Transverse colon (tissue), 4 donors: Measurements from ENCODE around the gene CHIA. TPM values are rescaled to one million over a fixed set of nuclear protein-coding genes. Genes with fewer than 3 reads are reported as not detected.

Experiments
- DNase-seq: peaks from one replicate; pipeline ENCODE4 v3.0.0-alpha.2; 2019
- H3K27ac ChIP-seq, 4 donors: fragments of 200-600 bp; sonication (generic); 2 replicates each; pipeline ENCODE4 v1.5.1; 2016 to 2018; ENCODE audit warnings: inconsistent platforms in 4 of 4
- H3K27me3 ChIP-seq: fragments of 200-600 bp; sonication (generic); 2 replicates; pipeline ENCODE4 v1.5.1; 2017; ENCODE audit warnings: inconsistent platforms
- H3K36me3 ChIP-seq, 4 donors: fragments of 200-600 bp; sonication (generic); 2 replicates each; pipeline ENCODE4 v1.5.1; 2017 to 2019; ENCODE audit warnings: inconsistent platforms in 4 of 4
- H3K4me1 ChIP-seq, 4 donors: fragments of 200-600 bp; sonication (generic); 2 replicates each; pipeline ENCODE4 v1.5.1; 2017 to 2020; ENCODE audit warnings: inconsistent platforms in 4 of 4
- H3K4me3 ChIP-seq, 4 donors: fragments of 200-600 bp; sonication (generic); 1 replicate in 1 of 4; 2 replicates in 3 of 4; pipeline versions ENCODE4 v1.5.1 to v1.6.1; 2017 to 2019; ENCODE audit warnings: inconsistent platforms in 4 of 4
- H3K9me3 ChIP-seq, 2 donors: fragments of 200-600 bp; sonication (generic); 2 replicates each; pipeline ENCODE4 v1.5.1; 2017 to 2019; ENCODE audit warnings: inconsistent platforms in 2 of 2
- EP300 ChIP-seq: sonication (generic); formaldehyde crosslinking; IDR thresholded peaks from one replicate; pipeline ENCODE4 v1.6.1; 2017; ENCODE audit warnings: antibody characterized with exemption, low read depth
- POLR2A ChIP-seq: fragments of 450-650 bp; IDR thresholded peaks from one replicate; pipeline ENCODE4 v1.6.1; 2016; ENCODE audit warnings: antibody characterized with exemption, mild to moderate bottlenecking, moderate library complexity
- POLR2AphosphoS5 ChIP-seq, 3 donors: sonication (generic); formaldehyde crosslinking; IDR thresholded peaks; one replicate each; pipeline ENCODE4 v1.6.1; 2016; ENCODE audit warnings: antibody characterized with exemption in 3 of 3
- WGBS, 2 donors: methylation state at CpG; one replicate each; pipeline ENCODE4 v1.1.5; 2018; ENCODE audit warnings: low coverage in 1 of 2; 5-methylcytosine and 5-hydroxymethylcytosine counted together
- in situ Hi-C, 4 donors: fragments of 200-750 bp; cut with MboI; loops; one replicate each; pipeline versions ENCODE4 v1.15.0 to v1.15.1; 2017; ENCODE audit warnings: low sequenced_read_pairs in 3 of 4, low pct_ligation_motif_present in 1 of 4, low pct_unique_long_range_greater_than_20kb in 1 of 4
- intact Hi-C: fragments of 100-400 bp; cut with DNase I; formaldehyde crosslinking; loops from one replicate; pipeline ENCODE4 v1.15.1; 2023; ENCODE audit warnings: low total_unique reads
- total RNA-seq, 4 donors: library from RNA; depleted of rRNA; stranded (reverse); fragments of >200 nt; gene quantifications; one replicate each; pipeline ENCODE4 v1.1.0, GENCODE V29; 2016
- TF ChIP-seq, protein P1 (sequence below), 5 experiments: fragments of 200-600 bp in 3 of 5; fragments of 450-650 bp in 2 of 5; sonication (generic) in 3 of 5; IDR thresholded peaks; 1 replicate in 2 of 5; 2 replicates in 3 of 5; pipeline ENCODE4 v1.5.1; 2016 to 2017; ENCODE audit warnings: antibody characterized with exemption in 5 of 5, inconsistent platforms in 3 of 5, mild to moderate bottlenecking in 2 of 5, moderate library complexity in 1 of 5

CHIA gene
- total RNA-seq, 4 donors from 2014 or later, result not detected

DNA sequence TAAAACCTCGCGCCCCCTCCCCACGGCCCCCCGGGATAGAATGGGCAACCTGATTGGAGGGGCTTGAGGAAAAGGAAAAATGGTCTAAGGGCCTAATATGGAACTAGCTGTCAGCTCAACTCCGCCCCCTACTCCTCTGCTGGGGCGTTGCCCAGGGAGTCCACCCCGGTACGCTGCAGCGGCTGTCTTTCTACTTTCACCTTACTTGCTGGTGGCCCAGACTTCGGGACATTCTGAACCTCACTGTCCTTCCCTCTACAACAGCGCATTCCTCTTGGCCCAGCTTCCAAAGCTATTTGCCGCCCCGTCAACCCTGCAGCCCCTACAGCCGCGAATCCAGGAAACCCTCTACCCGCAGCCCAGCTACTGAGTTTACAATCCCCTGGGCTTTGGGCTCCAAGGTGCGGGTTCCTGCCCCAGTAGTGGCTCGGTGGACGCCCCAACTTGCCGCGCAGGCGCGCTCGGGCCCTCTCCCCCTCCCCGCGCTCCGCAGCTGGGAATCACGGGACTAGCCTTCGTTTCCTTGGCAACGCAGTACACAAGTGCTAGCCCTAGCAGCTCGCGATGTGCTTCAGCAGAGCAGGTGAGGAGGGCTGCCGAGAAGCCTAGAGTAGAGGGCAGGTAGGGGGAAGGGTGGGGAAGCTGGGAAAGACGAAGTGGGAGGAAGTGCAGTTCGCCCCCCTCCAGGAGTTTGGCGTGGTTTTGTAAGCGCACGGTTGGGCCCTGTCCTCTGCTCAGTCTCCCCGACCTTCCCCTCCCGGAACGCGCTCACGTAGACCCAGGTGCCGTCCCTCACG is 55.6 kb downstream of the CHIA start:
- H3K27me3 ChIP-seq, result no peaks in the 10 kb centered on the region
- WGBS, 2 donors, result 3% methylated on average over 12 to 45 of the region's 45 CpGs

DNA sequence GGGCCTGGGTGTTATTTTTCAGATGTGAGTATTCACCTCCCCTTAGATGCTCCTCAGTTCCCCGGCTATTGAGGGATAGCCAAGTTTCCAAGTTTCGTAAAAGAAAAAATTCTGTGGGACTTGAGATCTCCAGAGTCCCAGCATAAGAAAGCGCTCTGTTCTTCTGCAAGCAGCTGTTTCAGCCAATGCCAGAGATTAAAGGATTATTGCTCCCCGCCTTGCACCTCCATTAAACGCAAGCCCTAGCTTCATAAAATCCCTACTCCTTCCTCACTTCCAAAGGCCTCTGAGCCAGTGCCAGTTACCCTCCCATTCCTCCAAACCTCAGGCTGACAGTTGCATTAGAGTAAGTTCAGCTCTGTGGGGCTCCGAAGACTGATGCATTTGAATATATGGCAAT is 56.4 kb downstream of the CHIA start:
- TF ChIP-seq POLR2AphosphoS5 (IDR thresholded peaks at IDR 0.05) (no peak), EP300 (no peak), POLR2A (no peak)
- TF ChIP-seq, protein P1, sequence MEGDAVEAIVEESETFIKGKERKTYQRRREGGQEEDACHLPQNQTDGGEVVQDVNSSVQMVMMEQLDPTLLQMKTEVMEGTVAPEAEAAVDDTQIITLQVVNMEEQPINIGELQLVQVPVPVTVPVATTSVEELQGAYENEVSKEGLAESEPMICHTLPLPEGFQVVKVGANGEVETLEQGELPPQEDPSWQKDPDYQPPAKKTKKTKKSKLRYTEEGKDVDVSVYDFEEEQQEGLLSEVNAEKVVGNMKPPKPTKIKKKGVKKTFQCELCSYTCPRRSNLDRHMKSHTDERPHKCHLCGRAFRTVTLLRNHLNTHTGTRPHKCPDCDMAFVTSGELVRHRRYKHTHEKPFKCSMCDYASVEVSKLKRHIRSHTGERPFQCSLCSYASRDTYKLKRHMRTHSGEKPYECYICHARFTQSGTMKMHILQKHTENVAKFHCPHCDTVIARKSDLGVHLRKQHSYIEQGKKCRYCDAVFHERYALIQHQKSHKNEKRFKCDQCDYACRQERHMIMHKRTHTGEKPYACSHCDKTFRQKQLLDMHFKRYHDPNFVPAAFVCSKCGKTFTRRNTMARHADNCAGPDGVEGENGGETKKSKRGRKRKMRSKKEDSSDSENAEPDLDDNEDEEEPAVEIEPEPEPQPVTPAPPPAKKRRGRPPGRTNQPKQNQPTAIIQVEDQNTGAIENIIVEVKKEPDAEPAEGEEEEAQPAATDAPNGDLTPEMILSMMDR (IDR thresholded peaks at IDR 0.05), result no peak
- no peak for DNase-seq
- intact Hi-C loops, result no loop called here
- H3K9me3 ChIP-seq, result no peaks in the 10 kb centered on the region
- peak overlapping the region; percentile 70 to 85 (median 76) for H3K27ac ChIP-seq
- H3K4me1 ChIP-seq, result peaks cover 0 to 16% (median 3%) of the 10 kb centered on the region in 4 donors
- no peaks in the 10 kb centered on the region for H3K36me3 ChIP-seq
- peak overlapping the region in 2 of 4 donors; percentile 42 to 70 for H3K4me3 ChIP-seq
- H3K27me3 ChIP-seq, result no peaks in the 10 kb centered on the region
- 55% methylated on average over 6 of the region's 6 CpGs; no CpG with 5 or more reads in 1 of the 2 donors for WGBS, 2 donors
- in situ Hi-C loops, result no loop called here

More for the DNA sequence above, 55.6 kb downstream of the CHIA start:
- in situ Hi-C loops (no loop called here), intact Hi-C loops (no loop called here)
- Histone ChIP-seq H3K4me1 (peaks cover 0 to 16% (median 3%) of the 10 kb centered on the region in 4 donors), H3K4me3 (peak overlapping the region; percentile 35 to 70 (median 43)), H3K27ac (peak overlapping the region; percentile 70 to 85 (median 76)), H3K36me3 (no peaks in the 10 kb centered on the region), H3K9me3 (no peaks in the 10 kb centered on the region)
- TF ChIP-seq EP300, result no peak
- peak in 2 of 3 donors; percentile 14 to 34 for TF ChIP-seq POLR2AphosphoS5 (IDR thresholded peaks at IDR 0.05)
- DNase-seq, result peak; percentile 86

DNA sequence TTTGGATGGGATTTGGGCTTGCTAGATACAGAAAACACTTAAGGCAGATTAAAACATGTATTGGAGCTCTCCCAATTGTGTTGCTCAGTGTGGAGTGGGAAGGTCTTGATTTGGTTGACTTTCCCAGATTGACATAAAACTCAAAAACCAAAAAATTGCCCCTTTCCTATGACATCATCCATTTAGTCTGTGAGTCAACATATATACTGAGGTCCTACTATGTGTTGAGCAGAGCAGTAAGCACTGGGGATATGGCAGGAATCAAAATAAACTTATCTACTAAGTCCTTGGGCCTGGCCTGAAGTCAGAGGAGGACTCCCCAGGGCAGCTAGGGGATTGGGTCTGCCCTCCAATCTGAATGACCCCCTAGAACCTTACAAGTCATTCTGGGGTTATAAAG is 61.0 kb downstream of the CHIA start:
- intact Hi-C loops (no loop called here), in situ Hi-C loops (no loop called here)
- Histone ChIP-seq H3K4me3 (no peak overlapping the region), H3K36me3 (no peaks in the 10 kb centered on the region), H3K9me3 (no peaks in the 10 kb centered on the region), H3K4me1 (peaks cover 0 to 5% (median 2%) of the 10 kb centered on the region in 4 donors), H3K27ac (no peak overlapping the region), H3K27me3 (no peaks in the 10 kb centered on the region)
- TF ChIP-seq POLR2A (no peak), EP300 (no peak), POLR2AphosphoS5 (IDR thresholded peaks at IDR 0.05) (no peak)
- TF ChIP-seq, protein P1 (IDR thresholded peaks at IDR 0.05), result no peak
- DNase-seq, result no peak

DNA sequence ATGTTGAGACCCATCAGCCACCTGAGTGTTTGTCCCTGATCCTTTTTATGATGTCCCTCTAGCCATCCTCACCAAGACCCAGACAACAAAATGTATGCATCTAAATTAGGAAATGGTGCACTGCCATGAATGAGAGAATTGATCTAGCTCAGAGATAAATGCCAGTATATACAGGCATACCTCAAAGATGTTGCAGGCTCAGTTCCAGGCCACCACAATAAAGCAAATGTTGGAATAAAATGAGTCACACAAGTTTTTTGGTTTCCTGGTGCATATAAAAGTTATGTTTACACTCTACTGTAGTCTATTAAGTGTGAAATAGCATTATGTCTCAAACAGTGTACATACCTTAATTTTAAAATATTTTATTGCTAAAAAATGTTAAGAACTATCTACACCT is 63.9 kb downstream of the CHIA start:
- Histone ChIP-seq H3K27me3 (no peaks in the 10 kb centered on the region), H3K4me3 (no peak overlapping the region), H3K4me1 (no peaks in the 10 kb centered on the region), H3K27ac (no peak overlapping the region), H3K36me3 (no peaks in the 10 kb centered on the region), H3K9me3 (no peaks in the 10 kb centered on the region)
- DNase-seq, result no peak
- TF ChIP-seq EP300, result no peak
- no peak for TF ChIP-seq POLR2AphosphoS5 (IDR thresholded peaks at IDR 0.05)
- TF ChIP-seq, protein P1 (IDR thresholded peaks at IDR 0.05), result no peak
- no peak for TF ChIP-seq POLR2A
- intact Hi-C loops, result no loop called here
- in situ Hi-C loops, result no loop called here
